Measurements from ENCODE around the gene EGLN2. TPM values are rescaled to one million over a fixed set of nuclear protein-coding genes. Genes with fewer than 3 reads are reported as not detected.
A peak's percentile ranks its signal among the peaks of the same experiment; 100 is the strongest.

EGLN2 gene
- total and polyA plus RNA-seq, 9 of the 15 experiments (the other 6 are each of a cell fraction or from before 2014, with no cell fraction given), result 9.6 to 114 (median 71.0) TPM

- TF ChIP-seq E4F1 (CRISPR knock-in tag; IDR thresholded peaks at IDR 0.05; ENCODE audit: borderline replicate concordance), result no peak
- no peak for TF ChIP-seq RBFOX2 (IDR thresholded peaks at IDR 0.05; ENCODE audit: low read depth, low read length)
- TF ChIP-seq, protein P1, sequence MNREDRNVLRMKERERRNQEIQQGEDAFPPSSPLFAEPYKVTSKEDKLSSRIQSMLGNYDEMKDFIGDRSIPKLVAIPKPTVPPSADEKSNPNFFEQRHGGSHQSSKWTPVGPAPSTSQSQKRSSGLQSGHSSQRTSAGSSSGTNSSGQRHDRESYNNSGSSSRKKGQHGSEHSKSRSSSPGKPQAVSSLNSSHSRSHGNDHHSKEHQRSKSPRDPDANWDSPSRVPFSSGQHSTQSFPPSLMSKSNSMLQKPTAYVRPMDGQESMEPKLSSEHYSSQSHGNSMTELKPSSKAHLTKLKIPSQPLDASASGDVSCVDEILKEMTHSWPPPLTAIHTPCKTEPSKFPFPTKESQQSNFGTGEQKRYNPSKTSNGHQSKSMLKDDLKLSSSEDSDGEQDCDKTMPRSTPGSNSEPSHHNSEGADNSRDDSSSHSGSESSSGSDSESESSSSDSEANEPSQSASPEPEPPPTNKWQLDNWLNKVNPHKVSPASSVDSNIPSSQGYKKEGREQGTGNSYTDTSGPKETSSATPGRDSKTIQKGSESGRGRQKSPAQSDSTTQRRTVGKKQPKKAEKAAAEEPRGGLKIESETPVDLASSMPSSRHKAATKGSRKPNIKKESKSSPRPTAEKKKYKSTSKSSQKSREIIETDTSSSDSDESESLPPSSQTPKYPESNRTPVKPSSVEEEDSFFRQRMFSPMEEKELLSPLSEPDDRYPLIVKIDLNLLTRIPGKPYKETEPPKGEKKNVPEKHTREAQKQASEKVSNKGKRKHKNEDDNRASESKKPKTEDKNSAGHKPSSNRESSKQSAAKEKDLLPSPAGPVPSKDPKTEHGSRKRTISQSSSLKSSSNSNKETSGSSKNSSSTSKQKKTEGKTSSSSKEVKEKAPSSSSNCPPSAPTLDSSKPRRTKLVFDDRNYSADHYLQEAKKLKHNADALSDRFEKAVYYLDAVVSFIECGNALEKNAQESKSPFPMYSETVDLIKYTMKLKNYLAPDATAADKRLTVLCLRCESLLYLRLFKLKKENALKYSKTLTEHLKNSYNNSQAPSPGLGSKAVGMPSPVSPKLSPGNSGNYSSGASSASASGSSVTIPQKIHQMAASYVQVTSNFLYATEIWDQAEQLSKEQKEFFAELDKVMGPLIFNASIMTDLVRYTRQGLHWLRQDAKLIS (CRISPR knock-in tag; IDR thresholded peaks at IDR 0.05), result no peak
- peak; percentile 46; the same call in 1 of the 2 replicates for TF ChIP-seq MGA (IDR thresholded peaks at IDR 0.05)
- 0 out of 2 replicates have a peak, but pooled peaks have one; percentile 7 for TF ChIP-seq CXXC5 (CRISPR knock-in tag; IDR thresholded peaks at IDR 0.05)
- no peak for TF ChIP-seq SRSF1 (IDR thresholded peaks at IDR 0.05; ENCODE audit: low read depth, low read length)
Measured at GRCh38 chr19:40831502-40832430, 32.8 kb downstream of the EGLN2 start (continued).

Data from K562 (cell line).